Lower leg skin (tissue), 4 donors: ENCODE results near the gene STK10. TPM values are rescaled to one million over a fixed set of nuclear protein-coding genes. Genes with fewer than 3 reads are reported as not detected.

Experiments used
- DNase-seq, 2 donors: peaks; one replicate each; pipeline ENCODE4 v3.0.0-alpha.2; 2019; ENCODE audit warnings: low spot score in 2 of 2
- H3K4me3 ChIP-seq: fragments of 200-600 bp; sonication (generic); 2 replicates; pipeline ENCODE4 v1.5.1; 2017; ENCODE audit warnings: mild to moderate bottlenecking, low read depth; ENCODE audit not compliant: poor library complexity, severe bottlenecking
- CTCF ChIP-seq, 3 donors: fragments of 450-650 bp; IDR thresholded peaks; one replicate each; pipeline ENCODE4 v1.5.1; 2016; ENCODE audit warnings: antibody characterized with exemption in 3 of 3, mild to moderate bottlenecking in 3 of 3, moderate library complexity in 2 of 3
- POLR2A ChIP-seq, 2 donors: fragments of 450-650 bp; IDR thresholded peaks; one replicate each; pipeline ENCODE4 v1.6.1; 2016 to 2017; ENCODE audit warnings: antibody characterized with exemption in 2 of 2, mild to moderate bottlenecking in 1 of 2, moderate library complexity in 1 of 2
- WGBS, 2 donors: methylation state at CpG; one replicate each; pipeline ENCODE4 v1.1.5; 2018; 5-methylcytosine and 5-hydroxymethylcytosine counted together
- intact Hi-C: fragments of 100-400 bp; cut with DNase I; formaldehyde crosslinking; loops from one replicate; pipeline ENCODE4 v1.15.0; 2023; ENCODE audit warnings: low total_unique reads
- total RNA-seq, 4 donors: library from RNA; depleted of rRNA; stranded (reverse); fragments of >200 nt; gene quantifications; one replicate each; pipeline ENCODE4 v1.1.0, GENCODE V29; 2016

Gene STK10
- total RNA-seq, 4 donors from 2014 or later = 34.4 to 59.8 (median 40.7) TPM

GRCh38 chr5:172064358-172064757 is 123.7 kb downstream of the STK10 start:
- H3K4me3 ChIP-seq = no peak overlapping the region
- no peak for TF ChIP-seq CTCF (IDR thresholded peaks at IDR 0.05)
- TF ChIP-seq POLR2A (IDR thresholded peaks at IDR 0.05) = no peak
- peak in 1 of 2 donors; percentile 49 for DNase-seq
- intact Hi-C loops = no loop called here
- whole genome bisulfite sequencing, 2 donors = 86 to 91% methylated on average over 5 of the region's 5 CpGs

GRCh38 chr5:172063463-172064235 is 124.4 kb downstream of the STK10 start:
- TF ChIP-seq POLR2A (IDR thresholded peaks at IDR 0.05) (no peak), CTCF (IDR thresholded peaks at IDR 0.05) (no peak)
- peak in 1 of 2 donors; percentile 40 for DNase-seq
- WGBS, 2 donors = 81 to 85% methylated on average over 15 of the region's 15 CpGs
- intact Hi-C loops = no loop called here
- H3K4me3 ChIP-seq = no peak overlapping the region

- no peak overlapping the region for H3K4me3 ChIP-seq
- intact Hi-C loops = loop anchor here (10.0 kb wide), 1 partner anchor 645 kb away; the partner anchor contains the start of gene FGF18
- TF ChIP-seq POLR2A (IDR thresholded peaks at IDR 0.05) = no peak
- TF ChIP-seq CTCF (IDR thresholded peaks at IDR 0.05) = no peak
- DNase-seq = peak in 1 of 2 donors; percentile 8
- 76 to 77% methylated on average over 5 of the region's 5 CpGs for WGBS, 2 donors
Measured at GRCh38 chr5:172059661-172060100, 128.3 kb downstream of the STK10 start.

GRCh38 chr5:172058088-172058487 is 129.9 kb downstream of the STK10 start:
- intact Hi-C loops = loop anchor here (10.0 kb wide), 1 partner anchor 643 kb away; the partner anchor contains the start of gene FGF18
- 86 to 87% methylated on average over 6 of the region's 6 CpGs for whole genome bisulfite sequencing, 2 donors

GRCh38 chr5:172055996-172056395 is 132.0 kb downstream of the STK10 start:
- intact Hi-C loops = loop anchor here (10.0 kb wide), 1 partner anchor 641 kb away; the partner anchor contains the start of gene FGF18
- no peak overlapping the region for H3K4me3 ChIP-seq
- no peak for DNase-seq
- TF ChIP-seq POLR2A (IDR thresholded peaks at IDR 0.05) = no peak
- no peak for TF ChIP-seq CTCF (IDR thresholded peaks at IDR 0.05)
- WGBS, 2 donors = 96% methylated on average over 3 of the region's 3 CpGs

More at GRCh38 chr5:172058088-172058487, 129.9 kb downstream of the STK10 start:
- no peak overlapping the region for H3K4me3 ChIP-seq
- TF ChIP-seq CTCF (IDR thresholded peaks at IDR 0.05) (no peak), POLR2A (IDR thresholded peaks at IDR 0.05) (no peak)
- DNase-seq = no peak
